ENCODE measurements around the gene ATP8A2. TPM values are rescaled to one million over a fixed set of nuclear protein-coding genes. Genes with fewer than 3 reads are reported as not detected.
A peak's percentile ranks its signal among the peaks of the same experiment; 100 is the strongest.
"Not testable (repeated sequence)": the region's sequence is repeated elsewhere in the genome, so short reads cannot be mapped to it uniquely, and the experiment has no call there.

The ATP8A2 gene
- total RNA-seq, 1 donor from 2014 or later: 4.2 TPM

DNA sequence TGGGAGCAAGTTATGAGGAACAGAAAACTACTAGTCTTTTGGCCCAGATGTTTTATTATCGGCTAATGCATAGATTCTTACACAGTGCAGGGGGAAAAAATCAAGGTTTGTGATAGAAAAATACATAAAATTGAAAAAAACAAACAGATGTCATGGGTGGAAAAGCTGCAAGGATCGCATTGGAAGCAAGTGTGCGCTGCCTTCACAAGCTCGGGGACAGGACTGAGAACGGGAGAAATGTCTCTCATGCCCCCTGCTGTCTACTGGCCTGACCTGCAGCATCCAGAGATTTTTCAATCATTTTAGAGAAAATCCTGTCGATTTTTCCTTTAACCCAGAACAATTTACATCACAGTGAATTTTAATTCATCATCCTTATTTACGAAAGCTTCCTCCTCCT is 700.6 kb downstream of the ATP8A2 start:
- H3K9me3 Mint-ChIP-seq, H3K27ac Mint-ChIP-seq: not testable (repeated sequence)

DNA sequence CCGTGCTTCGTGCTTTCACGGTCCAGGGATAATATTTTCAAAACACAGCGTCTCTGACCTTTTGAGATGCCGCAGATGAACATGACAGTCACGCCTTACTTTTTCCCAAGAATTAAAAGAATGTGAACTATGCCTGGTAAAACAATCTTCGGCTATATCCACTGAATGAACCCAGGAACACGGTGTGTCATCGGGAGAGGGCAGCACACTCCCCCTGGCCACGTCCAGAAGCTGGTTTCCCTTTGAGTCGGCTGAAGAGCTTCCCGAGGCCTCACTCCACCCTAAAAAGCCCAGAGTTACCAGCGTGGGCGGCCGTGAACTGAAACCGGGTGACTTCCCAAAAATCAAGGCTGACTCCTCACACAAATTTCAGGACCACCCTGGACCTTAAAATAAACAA is 702.9 kb downstream of the ATP8A2 start:
- no peaks in the 10 kb centered on the region for H4K20me1 ChIP-seq (ENCODE audit: low read depth)
- H3K4me1 Mint-ChIP-seq: no peaks in the 10 kb centered on the region
- H3K4me3 ChIP-seq: no peak overlapping the region
- no peak overlapping the region for H3K4me2 ChIP-seq
- no peaks in the 10 kb centered on the region for H3K36me3 Mint-ChIP-seq
- no peak for DNase-seq (ENCODE audit: low spot score)
- no peaks in the 10 kb centered on the region for H3K27me3 ChIP-seq
- H3K27me3 Mint-ChIP-seq (ENCODE audit: insufficient read depth, low read depth): peaks cover 6% of the 10 kb centered on the region
- H3K9me3 Mint-ChIP-seq: no peaks in the 10 kb centered on the region
- no peaks in the 10 kb centered on the region for H3K79me2 ChIP-seq (ENCODE audit: low read depth)
- H3K36me3 ChIP-seq: no peaks in the 10 kb centered on the region
- H2AFZ ChIP-seq (replicated peaks): no peak overlapping the region
- no peak overlapping the region for H3K27ac ChIP-seq
- H3K4me3 Mint-ChIP-seq: no peak overlapping the region
- no peaks in the 10 kb centered on the region for H3K4me1 ChIP-seq
- no peak overlapping the region for H3K27ac Mint-ChIP-seq
- no peak overlapping the region for H3K9ac ChIP-seq
- TF ChIP-seq, protein P1, sequence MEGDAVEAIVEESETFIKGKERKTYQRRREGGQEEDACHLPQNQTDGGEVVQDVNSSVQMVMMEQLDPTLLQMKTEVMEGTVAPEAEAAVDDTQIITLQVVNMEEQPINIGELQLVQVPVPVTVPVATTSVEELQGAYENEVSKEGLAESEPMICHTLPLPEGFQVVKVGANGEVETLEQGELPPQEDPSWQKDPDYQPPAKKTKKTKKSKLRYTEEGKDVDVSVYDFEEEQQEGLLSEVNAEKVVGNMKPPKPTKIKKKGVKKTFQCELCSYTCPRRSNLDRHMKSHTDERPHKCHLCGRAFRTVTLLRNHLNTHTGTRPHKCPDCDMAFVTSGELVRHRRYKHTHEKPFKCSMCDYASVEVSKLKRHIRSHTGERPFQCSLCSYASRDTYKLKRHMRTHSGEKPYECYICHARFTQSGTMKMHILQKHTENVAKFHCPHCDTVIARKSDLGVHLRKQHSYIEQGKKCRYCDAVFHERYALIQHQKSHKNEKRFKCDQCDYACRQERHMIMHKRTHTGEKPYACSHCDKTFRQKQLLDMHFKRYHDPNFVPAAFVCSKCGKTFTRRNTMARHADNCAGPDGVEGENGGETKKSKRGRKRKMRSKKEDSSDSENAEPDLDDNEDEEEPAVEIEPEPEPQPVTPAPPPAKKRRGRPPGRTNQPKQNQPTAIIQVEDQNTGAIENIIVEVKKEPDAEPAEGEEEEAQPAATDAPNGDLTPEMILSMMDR (IDR thresholded peaks at IDR 0.05): no peak
- TF ChIP-seq EZH2 (IDR thresholded peaks at IDR 0.05) (no peak), EZH2phosphoT487 (IDR thresholded peaks at IDR 0.05) (no peak)
- H3F3A ChIP-seq (ENCODE audit: low read depth): no peaks in the 10 kb centered on the region
- no peaks in the 10 kb centered on the region for H3K9me3 ChIP-seq (ENCODE audit: low read depth)

More for the DNA sequence above, 700.6 kb downstream of the ATP8A2 start:
- H3F3A ChIP-seq (ENCODE audit: low read depth); H3K4me1 ChIP-seq; H4K20me1 ChIP-seq (ENCODE audit: low read depth); DNase-seq (ENCODE audit: low spot score); H3K4me3 ChIP-seq; H3K36me3 ChIP-seq; H3K79me2 ChIP-seq (ENCODE audit: low read depth); H3K4me3 Mint-ChIP-seq; H2AFZ ChIP-seq (replicated peaks); H3K4me1 Mint-ChIP-seq; H3K9me3 ChIP-seq (ENCODE audit: low read depth); H3K9ac ChIP-seq; H3K27me3 ChIP-seq; H3K27me3 Mint-ChIP-seq (ENCODE audit: insufficient read depth, low read depth); H3K36me3 Mint-ChIP-seq; H3K4me2 ChIP-seq; H3K27ac ChIP-seq: not testable (repeated sequence)
- TF ChIP-seq, protein P1 (IDR thresholded peaks at IDR 0.05): peak; percentile 20

Small RNAs within 50 kb of the gene (small RNA-seq; reads per million reads assigned to genes)
- not detected for gene RN7SL741P
- not detected for gene RNU6-78P
- gene RNY1P3: not detected

Other genes with a start within 250 kb of the ATP8A2 start
- 0.12 TPM in 1 of 2 replicates, not detected in the other for gene AMER2, start 199.7 kb upstream of the ATP8A2 start, total RNA-seq (ENCODE audit: low replicate concordance)
- 14.2 and 19.1 TPM in 2 replicates for gene MTMR6, start 84.5 kb upstream of the ATP8A2 start, total RNA-seq (ENCODE audit: low replicate concordance)
- 109 and 138 TPM in 2 replicates for gene NUP58, start 70.3 kb upstream of the ATP8A2 start, total RNA-seq (ENCODE audit: low replicate concordance)

Data from neural progenitor cell (in vitro differentiated cells).